A673 (cell line): Measurements from ENCODE around the gene KRTAP1-5.

Experiments used
- EZH2 ChIP-seq: fragments of 200-600 bp; sonication (generic); IDR thresholded peaks from 2 replicates; pipeline ENCODE4 v1.6.1; 2017; ENCODE audit warnings: borderline replicate concordance, low read depth, mild to moderate bottlenecking, mixed read lengths, antibody characterized with exemption, low read length; ENCODE audit not compliant: poor library complexity, severe bottlenecking
- TF ChIP-seq, protein P1 (sequence below): fragments of 300-800, 200-600 bp; sonication (generic); conservative IDR thresholded peaks from 2 replicates; pipeline ENCODE4 v1.5.1; 2017; ENCODE audit warnings: low read depth, mild to moderate bottlenecking, antibody characterized with exemption, low read length, moderate library complexity, mixed read lengths

DNA sequence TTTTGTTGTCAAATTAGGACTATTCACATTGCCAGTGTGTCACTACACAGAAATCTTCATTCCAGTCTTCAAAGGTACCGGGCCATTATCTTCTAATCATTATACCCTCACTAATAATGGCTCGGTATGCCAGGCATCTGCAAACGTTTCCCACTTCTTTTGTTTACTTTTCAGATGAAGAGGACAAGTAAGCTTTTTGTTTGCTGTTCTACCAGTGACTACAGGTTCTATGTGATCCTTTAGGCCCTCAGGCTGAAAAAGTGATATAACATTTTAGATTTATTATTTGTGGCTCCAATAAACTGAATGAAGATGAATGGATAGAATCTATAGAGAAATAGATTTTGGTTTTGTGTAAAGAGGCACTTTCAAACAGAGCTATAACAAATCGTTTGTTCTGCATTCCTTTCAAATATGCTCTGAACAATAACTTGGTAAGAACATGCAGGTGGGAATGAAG is 17.7 kb downstream of the KRTAP1-5 start:
- TF ChIP-seq, protein P1, sequence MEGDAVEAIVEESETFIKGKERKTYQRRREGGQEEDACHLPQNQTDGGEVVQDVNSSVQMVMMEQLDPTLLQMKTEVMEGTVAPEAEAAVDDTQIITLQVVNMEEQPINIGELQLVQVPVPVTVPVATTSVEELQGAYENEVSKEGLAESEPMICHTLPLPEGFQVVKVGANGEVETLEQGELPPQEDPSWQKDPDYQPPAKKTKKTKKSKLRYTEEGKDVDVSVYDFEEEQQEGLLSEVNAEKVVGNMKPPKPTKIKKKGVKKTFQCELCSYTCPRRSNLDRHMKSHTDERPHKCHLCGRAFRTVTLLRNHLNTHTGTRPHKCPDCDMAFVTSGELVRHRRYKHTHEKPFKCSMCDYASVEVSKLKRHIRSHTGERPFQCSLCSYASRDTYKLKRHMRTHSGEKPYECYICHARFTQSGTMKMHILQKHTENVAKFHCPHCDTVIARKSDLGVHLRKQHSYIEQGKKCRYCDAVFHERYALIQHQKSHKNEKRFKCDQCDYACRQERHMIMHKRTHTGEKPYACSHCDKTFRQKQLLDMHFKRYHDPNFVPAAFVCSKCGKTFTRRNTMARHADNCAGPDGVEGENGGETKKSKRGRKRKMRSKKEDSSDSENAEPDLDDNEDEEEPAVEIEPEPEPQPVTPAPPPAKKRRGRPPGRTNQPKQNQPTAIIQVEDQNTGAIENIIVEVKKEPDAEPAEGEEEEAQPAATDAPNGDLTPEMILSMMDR: no peak
- TF ChIP-seq EZH2: no peak
